Mammary epithelial cell (primary cell): Measurements from ENCODE around the gene CLN3.

Experiments used
- CTCF ChIP-seq, 2 donors: IDR thresholded peaks in 1 of 2; conservative IDR thresholded peaks in 1 of 2; 2 replicates each; pipeline ENCODE4 v1.5.1; 2011 to 2012; ENCODE audit warnings: inconsistent platforms in 2 of 2, low read length in 2 of 2, mild to moderate bottlenecking in 2 of 2, control low read depth in 1 of 2, low read depth in 1 of 2; ENCODE audit not compliant: insufficient read depth in 1 of 2; ENCODE audit errors: extremely low read depth in 1 of 2
- EZH2 ChIP-seq: IDR thresholded peaks from 2 replicates; pipeline ENCODE4 v1.6.1; 2012; ENCODE audit warnings: low read length, inconsistent platforms, borderline replicate concordance

- TF ChIP-seq CTCF (conservative IDR thresholded peaks at IDR 0.05 in 1 of 2, IDR thresholded peaks at IDR 0.05 in 1 of 2; ENCODE audit: extremely low read depth in 1 of 2, insufficient read depth in 1 of 2, low read depth in 1 of 2, low read length in 2 of 2), result no peak
- TF ChIP-seq EZH2, result no peak
Observed at GRCh38 chr16:28477311-28477920, 14.5 kb downstream of the CLN3 start.
